ENCODE measurements around the gene FAM187B.
A peak's percentile ranks its signal among the peaks of the same experiment; 100 is the strongest.

The FAM187B gene

GRCh38 chr19:35261356-35262100 lies 33.0 kb upstream of the FAM187B start:
- WGBS, 2 experiments (ENCODE audit: insufficient coverage in 2 of 2): 92 to 94% methylated on average over 9 to 12 of the region's 12 CpGs
- Histone ChIP-seq H3K4me3 (ENCODE audit: extremely low read depth, insufficient read depth, low read length, poor library complexity, severe bottlenecking) (no peak overlapping the region), H3K36me3 (ENCODE audit: control insufficient read depth, insufficient read depth, low read length) (peaks cover 17% of the 10 kb centered on the region), H3K9me3 (ENCODE audit: control insufficient read depth, low read length) (no peaks in the 10 kb centered on the region), H3K4me1 (ENCODE audit: control insufficient read depth, insufficient read depth, low read length, poor library complexity, severe bottlenecking) (no peaks in the 10 kb centered on the region), H3K27ac (ENCODE audit: low read depth, low read length, severe bottlenecking) (no peak overlapping the region)

- Histone ChIP-seq H3K9me3 (ENCODE audit: control insufficient read depth, low read length) (no peaks in the 10 kb centered on the region), H3K36me3 (ENCODE audit: control insufficient read depth, insufficient read depth, low read length) (peaks cover 10% of the 10 kb centered on the region), H3K4me3 (ENCODE audit: extremely low read depth, insufficient read depth, low read length, poor library complexity, severe bottlenecking) (no peak overlapping the region), H3K27ac (ENCODE audit: low read depth, low read length, severe bottlenecking) (no peak overlapping the region), H3K4me1 (ENCODE audit: control insufficient read depth, insufficient read depth, low read length, poor library complexity, severe bottlenecking) (no peaks in the 10 kb centered on the region)
- 94 to 95% methylated on average over 7 of the region's 10 CpGs for WGBS, 2 experiments (ENCODE audit: insufficient coverage in 2 of 2)
These were observed 32.3 kb upstream of the FAM187B start for GRCh38 chr19:35260694-35261304.

- Histone ChIP-seq H3K4me1 (ENCODE audit: control insufficient read depth, insufficient read depth, low read length, poor library complexity, severe bottlenecking) (no peaks in the 10 kb centered on the region), H3K9me3 (ENCODE audit: control insufficient read depth, low read length) (no peaks in the 10 kb centered on the region), H3K27ac (ENCODE audit: low read depth, low read length, severe bottlenecking) (peak overlapping the region; percentile 25), H3K4me3 (ENCODE audit: extremely low read depth, insufficient read depth, low read length, poor library complexity, severe bottlenecking) (no peak overlapping the region), H3K36me3 (ENCODE audit: control insufficient read depth, insufficient read depth, low read length) (peaks cover 11% of the 10 kb centered on the region)
- 95% methylated on average over 9 of the region's 9 CpGs for WGBS, 2 experiments (ENCODE audit: insufficient coverage in 2 of 2)
These were observed 28.5 kb upstream of the FAM187B start for GRCh38 chr19:35257113-35257461.

- peaks cover 11% of the 10 kb centered on the region for H3K36me3 ChIP-seq (ENCODE audit: control insufficient read depth, insufficient read depth, low read length)
- no peak overlapping the region for H3K4me3 ChIP-seq (ENCODE audit: extremely low read depth, insufficient read depth, low read length, poor library complexity, severe bottlenecking)
- no peaks in the 10 kb centered on the region for H3K9me3 ChIP-seq (ENCODE audit: control insufficient read depth, low read length)
- no peak overlapping the region for H3K27ac ChIP-seq (ENCODE audit: low read depth, low read length, severe bottlenecking)
- WGBS, 2 experiments (ENCODE audit: insufficient coverage in 2 of 2): 81 to 100% methylated on average over 1 of the region's 2 CpGs
- no peaks in the 10 kb centered on the region for H3K4me1 ChIP-seq (ENCODE audit: control insufficient read depth, insufficient read depth, low read length, poor library complexity, severe bottlenecking)
These were observed 28.0 kb upstream of the FAM187B start for GRCh38 chr19:35256566-35256965.

GRCh38 chr19:35254341-35255297 lies 26.1 kb upstream of the FAM187B start:
- H3K4me1 ChIP-seq (ENCODE audit: control insufficient read depth, insufficient read depth, low read length, poor library complexity, severe bottlenecking): no peaks in the 10 kb centered on the region
- H3K4me3 ChIP-seq (ENCODE audit: extremely low read depth, insufficient read depth, low read length, poor library complexity, severe bottlenecking): no peak overlapping the region
- H3K36me3 ChIP-seq (ENCODE audit: control insufficient read depth, insufficient read depth, low read length): peaks cover 18% of the 10 kb centered on the region
- H3K27ac ChIP-seq (ENCODE audit: low read depth, low read length, severe bottlenecking): no peak overlapping the region
- H3K9me3 ChIP-seq (ENCODE audit: control insufficient read depth, low read length): no peaks in the 10 kb centered on the region
- WGBS, 2 experiments (ENCODE audit: insufficient coverage in 2 of 2): 94% methylated on average over 16 to 17 of the region's 17 CpGs

GRCh38 chr19:35253316-35254286 lies 25.1 kb upstream of the FAM187B start:
- H3K36me3 ChIP-seq (ENCODE audit: control insufficient read depth, insufficient read depth, low read length): peaks cover 18% of the 10 kb centered on the region
- 79 to 85% methylated on average over 7 to 9 of the region's 9 CpGs for WGBS, 2 experiments (ENCODE audit: insufficient coverage in 2 of 2)
- no peak overlapping the region for H3K4me3 ChIP-seq (ENCODE audit: extremely low read depth, insufficient read depth, low read length, poor library complexity, severe bottlenecking)

GRCh38 chr19:35251456-35251855 lies 22.9 kb upstream of the FAM187B start:
- 95 to 100% methylated on average over 2 of the region's 2 CpGs for WGBS, 2 experiments (ENCODE audit: insufficient coverage in 2 of 2)
- H3K4me3 ChIP-seq (ENCODE audit: extremely low read depth, insufficient read depth, low read length, poor library complexity, severe bottlenecking): no peak overlapping the region

More at GRCh38 chr19:35253316-35254286, 25.1 kb upstream of the FAM187B start:
- Histone ChIP-seq H3K27ac (ENCODE audit: low read depth, low read length, severe bottlenecking) (no peak overlapping the region), H3K9me3 (ENCODE audit: control insufficient read depth, low read length) (no peaks in the 10 kb centered on the region), H3K4me1 (ENCODE audit: control insufficient read depth, insufficient read depth, low read length, poor library complexity, severe bottlenecking) (no peaks in the 10 kb centered on the region)

GRCh38 chr19:35249848-35250711 lies 21.5 kb upstream of the FAM187B start:
- peaks cover 7% of the 10 kb centered on the region for H3K4me1 ChIP-seq (ENCODE audit: control insufficient read depth, insufficient read depth, low read length, poor library complexity, severe bottlenecking)

More at GRCh38 chr19:35251456-35251855, 22.9 kb upstream of the FAM187B start:
- H3K27ac ChIP-seq (ENCODE audit: low read depth, low read length, severe bottlenecking): no peak overlapping the region
- H3K4me1 ChIP-seq (ENCODE audit: control insufficient read depth, insufficient read depth, low read length, poor library complexity, severe bottlenecking): peaks cover 7% of the 10 kb centered on the region
- peaks cover 18% of the 10 kb centered on the region for H3K36me3 ChIP-seq (ENCODE audit: control insufficient read depth, insufficient read depth, low read length)
- no peaks in the 10 kb centered on the region for H3K9me3 ChIP-seq (ENCODE audit: control insufficient read depth, low read length)

GRCh38 chr19:35249146-35249847 lies 20.8 kb upstream of the FAM187B start:
- no peaks in the 10 kb centered on the region for H3K9me3 ChIP-seq (ENCODE audit: control insufficient read depth, low read length)
- WGBS, 2 experiments (ENCODE audit: insufficient coverage in 2 of 2): 3 to 5% methylated on average over 20 to 33 of the region's 39 CpGs
- H3K36me3 ChIP-seq (ENCODE audit: control insufficient read depth, insufficient read depth, low read length): peaks cover 7% of the 10 kb centered on the region
- H3K4me3 ChIP-seq (ENCODE audit: extremely low read depth, insufficient read depth, low read length, poor library complexity, severe bottlenecking): peak overlapping the region; percentile 48
- peaks cover 7% of the 10 kb centered on the region for H3K4me1 ChIP-seq (ENCODE audit: control insufficient read depth, insufficient read depth, low read length, poor library complexity, severe bottlenecking)
- no peak overlapping the region for H3K27ac ChIP-seq (ENCODE audit: low read depth, low read length, severe bottlenecking)

More at GRCh38 chr19:35249848-35250711, 21.5 kb upstream of the FAM187B start:
- Histone ChIP-seq H3K4me3 (ENCODE audit: extremely low read depth, insufficient read depth, low read length, poor library complexity, severe bottlenecking) (peak overlapping the region; percentile 48), H3K9me3 (ENCODE audit: control insufficient read depth, low read length) (no peaks in the 10 kb centered on the region), H3K36me3 (ENCODE audit: control insufficient read depth, insufficient read depth, low read length) (peaks cover 15% of the 10 kb centered on the region), H3K27ac (ENCODE audit: low read depth, low read length, severe bottlenecking) (no peak overlapping the region)
- WGBS, 2 experiments (ENCODE audit: insufficient coverage in 2 of 2): 88 to 93% methylated on average over 33 to 34 of the region's 34 CpGs

All from mesodermal cell (in vitro differentiated cells).